Nephron progenitor cell (in vitro differentiated cells): Measurements from ENCODE around the gene GLI2.

ENCODE experiments used
- DNase-seq: peaks from one replicate; pipeline ENCODE4 v3.0.0; 2021
- H3K27ac Mint-ChIP-seq: 2 replicates; pipeline ENCODE4 v1.8.0; 2021; ENCODE audit warnings: mild to moderate bottlenecking, moderate library complexity, mixed read lengths
- H3K27me3 Mint-ChIP-seq: 2 replicates; pipeline ENCODE4 v1.8.0; 2021; ENCODE audit warnings: mild to moderate bottlenecking, low read depth, mixed read lengths; ENCODE audit not compliant: poor library complexity
- H3K36me3 Mint-ChIP-seq: 2 replicates; pipeline ENCODE4 v1.8.0; 2021; ENCODE audit warnings: low read depth, mixed read lengths
- H3K4me1 Mint-ChIP-seq: 2 replicates; pipeline ENCODE4 v1.8.0; 2021; ENCODE audit warnings: mixed read lengths
- H3K4me3 Mint-ChIP-seq: 2 replicates; pipeline ENCODE4 v1.8.0; 2021; ENCODE audit warnings: mild to moderate bottlenecking, moderate library complexity, mixed read lengths
- H3K9me3 Mint-ChIP-seq: 2 replicates; pipeline ENCODE4 v1.8.0; 2021; ENCODE audit warnings: mild to moderate bottlenecking, moderate library complexity, mixed read lengths
- TF ChIP-seq, protein P1 (sequence below): fragments of 200-600 bp; sonication (generic); IDR thresholded peaks from 2 replicates; pipeline ENCODE4 v1.5.0; 2021; ENCODE audit warnings: antibody characterized with exemption

The GLI2 gene

DNA sequence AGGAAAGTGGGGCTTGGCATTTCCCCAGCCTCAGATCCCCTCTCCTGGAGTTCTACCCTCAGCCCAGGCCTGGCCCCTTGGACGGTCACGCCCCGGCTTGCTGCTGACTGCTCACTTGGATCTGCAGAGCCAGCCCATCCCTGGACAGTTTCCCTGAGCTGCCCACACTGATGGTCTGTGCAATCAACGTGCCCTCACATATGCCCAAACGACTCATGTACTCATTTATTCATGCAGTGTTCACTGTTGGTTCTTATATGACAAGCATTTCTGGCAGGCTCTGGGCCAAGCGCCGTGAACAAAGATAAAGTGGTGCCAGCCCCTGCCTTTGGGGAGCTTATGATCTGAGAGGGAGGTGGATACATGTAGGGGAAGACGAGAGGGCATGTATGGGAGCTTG is 20.3 kb upstream of the GLI2 start:
- peaks cover 64% of the 10 kb centered on the region for H3K27me3 Mint-ChIP-seq
- DNase-seq: no peak
- H3K9me3 Mint-ChIP-seq: no peaks in the 10 kb centered on the region
- TF ChIP-seq, protein P1, sequence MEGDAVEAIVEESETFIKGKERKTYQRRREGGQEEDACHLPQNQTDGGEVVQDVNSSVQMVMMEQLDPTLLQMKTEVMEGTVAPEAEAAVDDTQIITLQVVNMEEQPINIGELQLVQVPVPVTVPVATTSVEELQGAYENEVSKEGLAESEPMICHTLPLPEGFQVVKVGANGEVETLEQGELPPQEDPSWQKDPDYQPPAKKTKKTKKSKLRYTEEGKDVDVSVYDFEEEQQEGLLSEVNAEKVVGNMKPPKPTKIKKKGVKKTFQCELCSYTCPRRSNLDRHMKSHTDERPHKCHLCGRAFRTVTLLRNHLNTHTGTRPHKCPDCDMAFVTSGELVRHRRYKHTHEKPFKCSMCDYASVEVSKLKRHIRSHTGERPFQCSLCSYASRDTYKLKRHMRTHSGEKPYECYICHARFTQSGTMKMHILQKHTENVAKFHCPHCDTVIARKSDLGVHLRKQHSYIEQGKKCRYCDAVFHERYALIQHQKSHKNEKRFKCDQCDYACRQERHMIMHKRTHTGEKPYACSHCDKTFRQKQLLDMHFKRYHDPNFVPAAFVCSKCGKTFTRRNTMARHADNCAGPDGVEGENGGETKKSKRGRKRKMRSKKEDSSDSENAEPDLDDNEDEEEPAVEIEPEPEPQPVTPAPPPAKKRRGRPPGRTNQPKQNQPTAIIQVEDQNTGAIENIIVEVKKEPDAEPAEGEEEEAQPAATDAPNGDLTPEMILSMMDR: no peak
- H3K4me1 Mint-ChIP-seq: peaks cover 10% of the 10 kb centered on the region
- no peak overlapping the region for H3K27ac Mint-ChIP-seq
- no peak overlapping the region for H3K4me3 Mint-ChIP-seq
- H3K36me3 Mint-ChIP-seq: no peaks in the 10 kb centered on the region

GRCh38 chr2:120715941-120716340 is 19.7 kb upstream of the GLI2 start:
- TF ChIP-seq, protein P1: no peak
- Mint-ChIP-seq H3K4me1 (peaks cover 10% of the 10 kb centered on the region), H3K27me3 (peaks cover 59% of the 10 kb centered on the region), H3K36me3 (no peaks in the 10 kb centered on the region), H3K9me3 (no peaks in the 10 kb centered on the region), H3K4me3 (no peak overlapping the region), H3K27ac (no peak overlapping the region)
- DNase-seq: no peak

GRCh38 chr2:120716641-120717585 is 18.8 kb upstream of the GLI2 start:
- no peak overlapping the region for H3K4me3 Mint-ChIP-seq
- H3K36me3 Mint-ChIP-seq: no peaks in the 10 kb centered on the region
- peaks cover 10% of the 10 kb centered on the region for H3K4me1 Mint-ChIP-seq
- no peaks in the 10 kb centered on the region for H3K9me3 Mint-ChIP-seq
- no peak overlapping the region for H3K27ac Mint-ChIP-seq
- no peak for DNase-seq
- TF ChIP-seq, protein P1: no peak
- H3K27me3 Mint-ChIP-seq: peaks cover 49% of the 10 kb centered on the region

GRCh38 chr2:120719491-120719890 is 16.2 kb upstream of the GLI2 start:
- TF ChIP-seq, protein P1: no peak
- peaks cover 29% of the 10 kb centered on the region for H3K27me3 Mint-ChIP-seq
- H3K36me3 Mint-ChIP-seq: peaks cover 7% of the 10 kb centered on the region
- no peak overlapping the region for H3K4me3 Mint-ChIP-seq
- peaks cover 8% of the 10 kb centered on the region for H3K9me3 Mint-ChIP-seq
- no peak for DNase-seq
- H3K27ac Mint-ChIP-seq: no peak overlapping the region
- peaks cover 22% of the 10 kb centered on the region for H3K4me1 Mint-ChIP-seq

- DNase-seq: no peak
- peaks cover 28% of the 10 kb centered on the region for H3K27me3 Mint-ChIP-seq
- H3K27ac Mint-ChIP-seq: no peak overlapping the region
- TF ChIP-seq, protein P1: no peak
- no peak overlapping the region for H3K4me3 Mint-ChIP-seq
- peaks cover 12% of the 10 kb centered on the region for H3K36me3 Mint-ChIP-seq
- peaks cover 15% of the 10 kb centered on the region for H3K9me3 Mint-ChIP-seq
- peaks cover 22% of the 10 kb centered on the region for H3K4me1 Mint-ChIP-seq
Observed at GRCh38 chr2:120720231-120720630, 15.4 kb upstream of the GLI2 start.
